ENCODE data around the gene SLC22A14. TPM values are rescaled to one million over a fixed set of nuclear protein-coding genes. Genes with fewer than 3 reads are reported as not detected.

Gene SLC22A14
- total and polyA plus RNA-seq, 10 donors: 0.04 to 0.60 (median 0.18) TPM; not detected in 6

Small RNAs within 50 kb of the gene (small RNA-seq; reads per million reads assigned to genes)
- gene RNU6-235P: 0 reads per million in 4 donors

Other genes with a start within 250 kb of the SLC22A14 start
- 1 to 10 TPM in 5 of 7 donors, under 1 TPM in 2; 0.52 to 2.3 (median 1.5) TPM for gene DLEC1, start 243.1 kb upstream of the SLC22A14 start, total RNA-seq
- gene DLEC1, start 243.1 kb upstream of the SLC22A14 start, polyA plus RNA-seq: under 1 TPM; 0.36 to 0.57 (median 0.42) TPM
- gene ACAA1, start 145.2 kb upstream of the SLC22A14 start, total RNA-seq: 100 to 1,000 TPM in 2 of 7 donors, 10 to 100 TPM in 5; 77.5 to 120 (median 88.0) TPM
- gene ACAA1, start 145.2 kb upstream of the SLC22A14 start, polyA plus RNA-seq: 10 to 100 TPM; 68.4 to 79.3 (median 73.9) TPM
- 100 to 1,000 TPM in 2 of 7 donors, 10 to 100 TPM in 5; 69.8 to 146 (median 90.9) TPM for gene MYD88, start 143.6 kb upstream of the SLC22A14 start, total RNA-seq
- gene MYD88, start 143.6 kb upstream of the SLC22A14 start, polyA plus RNA-seq: 10 to 100 TPM; 38.8 to 53.3 (median 41.1) TPM
- gene OXSR1, start 116.8 kb upstream of the SLC22A14 start, total RNA-seq: 10 to 100 TPM; 28.6 to 45.0 (median 33.4) TPM
- gene OXSR1, start 116.8 kb upstream of the SLC22A14 start, polyA plus RNA-seq: 10 to 100 TPM in 1 of 3 donors, 1 to 10 TPM in 2; 9.3 to 12.4 (median 9.7) TPM
- 1 to 10 TPM in 1 of 7 donors, under 1 TPM in 6; 0.30 to 1.6 (median 0.52) TPM for gene SLC22A13, start 16.5 kb upstream of the SLC22A14 start, total RNA-seq
- under 1 TPM in 2 of 3 donors, not detected in 1; 0.05 to 0.22 TPM for gene SLC22A13, start 16.5 kb upstream of the SLC22A14 start, polyA plus RNA-seq
- 10 to 100 TPM in 1 of 7 donors, 1 to 10 TPM in 6; 1.8 to 12.3 (median 2.6) TPM for gene XYLB, start 64.5 kb downstream of the SLC22A14 start, total RNA-seq
- under 1 TPM; 0.33 to 0.58 (median 0.42) TPM for gene XYLB, start 64.5 kb downstream of the SLC22A14 start, polyA plus RNA-seq
- gene ACVR2B, start 171.6 kb downstream of the SLC22A14 start, total RNA-seq: 1 to 10 TPM; 4.0 to 8.4 (median 6.0) TPM
- gene ACVR2B, start 171.6 kb downstream of the SLC22A14 start, polyA plus RNA-seq: under 1 TPM; 0.28 to 0.67 (median 0.33) TPM
- gene EXOG, start 214.0 kb downstream of the SLC22A14 start, total RNA-seq: 10 to 100 TPM; 16.9 to 20.9 (median 19.2) TPM
- 1 to 10 TPM; 3.9 to 8.6 (median 8.2) TPM for gene EXOG, start 214.0 kb downstream of the SLC22A14 start, polyA plus RNA-seq

Data from spleen (tissue), 11 donors.